GM12878 (cell line): Measurements from ENCODE around the gene PEF1. TPM values are rescaled to one million over a fixed set of nuclear protein-coding genes. Genes with fewer than 3 reads are reported as not detected.

Experiments
- ATAC-seq: fragments of 200-7000 bp; cut with Tn5 transposase; 3 replicates; pipeline ENCODE4 v1.9.1; 2020; ENCODE audit warnings: mild to moderate bottlenecking, moderate library complexity
- BruUV-seq: library from RNA; stranded (reverse); fragments of 400-500 nt; replicated peaks from 2 replicates; lab custom pipeline; 2021; lab: Mats Ljungman, UMichigan
- CTCF ChIA-PET: fragments of 300-600 bp; sonication (Branson Sonifier 250); formaldehyde crosslinking; extraction: SDS; loops from one replicate; lab custom pipeline; 2021; ENCODE audit warnings: inconsistent platforms; lab: Yijun Ruan, JAX
- POLR2A ChIA-PET: fragments of 350-600 bp; formaldehyde crosslinking; extraction: SDS; loops from one replicate; lab custom pipeline; 2021; ENCODE audit warnings: inconsistent platforms; lab: Charles Lee
- RAD21 ChIA-PET: fragments of 300-600 bp; sonication (Branson Sonifier 250); formaldehyde crosslinking; loops from one replicate; lab custom pipeline; 2023; ENCODE audit warnings: antibody characterized with exemption; ENCODE audit not compliant: unreplicated experiment; lab: Charles Lee
- SMC1A ChIA-PET: fragments of 300-600 bp; sonication (Branson Sonifier 250); formaldehyde crosslinking; loops from one replicate; lab custom pipeline; 2023; ENCODE audit not compliant: unreplicated experiment, uncharacterized antibody; lab: Charles Lee
- DNase-seq: peaks from one replicate; pipeline ENCODE4 v3.0.0-alpha.2; 2011; ENCODE audit warnings: low read depth, low spot score
- FAIRE-seq: peaks from 3 replicates; lab custom pipeline; 2011; peaks lifted over from hg19 to GRCh38; lab: Jason Lieb, UNC
- H2AFZ ChIP-seq: 2 replicates; pipeline ENCODE4 v1.6.0; 2011; ENCODE audit warnings: low read depth, low read length, control low read depth; ENCODE audit not compliant: control insufficient read depth
- H3K27ac ChIP-seq: 2 replicates; pipeline ENCODE4 v1.5.1; 2011; ENCODE audit warnings: control low read depth; ENCODE audit not compliant: control insufficient read depth, insufficient read depth
- H3K27me3 ChIP-seq, 2 experiments: replicated peaks in 1 of 2; 2 replicates each; pipeline versions ENCODE4 v1.6.0 to v1.6.1; 2011; ENCODE audit warnings: low read length in 1 of 2; ENCODE audit not compliant: control insufficient read depth in 2 of 2, insufficient read depth in 2 of 2
- H3K36me3 ChIP-seq, 2 experiments: 2 replicates each; pipeline ENCODE4 v1.5.1; 2011; ENCODE audit warnings: low read length in 1 of 2; ENCODE audit not compliant: control insufficient read depth in 2 of 2, insufficient read depth in 2 of 2
- H3K4me1 ChIP-seq: 2 replicates; pipeline ENCODE4 v1.6.1; 2011; ENCODE audit warnings: mild to moderate bottlenecking, low read length, moderate library complexity, mixed read lengths; ENCODE audit not compliant: control insufficient read depth, insufficient read depth
- H3K4me2 ChIP-seq: 2 replicates; pipeline ENCODE4 v1.6.0; 2011; ENCODE audit warnings: control low read depth; ENCODE audit not compliant: control insufficient read depth, insufficient read depth
- H3K4me3 ChIP-seq: fragments of 200-600 bp; sonication (generic); 2 replicates; pipeline ENCODE4 v1.5.1; 2016
- H3K79me2 ChIP-seq: 2 replicates; pipeline ENCODE4 v1.6.0; 2011; ENCODE audit warnings: low read length; ENCODE audit not compliant: control insufficient read depth, insufficient read depth
- H3K9ac ChIP-seq: 2 replicates; pipeline ENCODE4 v1.8.0; 2011; ENCODE audit warnings: low read length, control low read depth, mixed read lengths; ENCODE audit not compliant: control insufficient read depth, insufficient read depth
- H3K9me3 ChIP-seq: replicated peaks from 3 replicates; pipeline ENCODE4 v1.5.1; 2011; ENCODE audit warnings: mild to moderate bottlenecking, low read length; ENCODE audit not compliant: control insufficient read depth, insufficient read depth
- H4K20me1 ChIP-seq: 2 replicates; pipeline ENCODE4 v1.6.0; 2011; ENCODE audit not compliant: control insufficient read depth, insufficient read depth
- BMI1 ChIP-seq: fragments of 450-650 bp; IDR thresholded peaks from 2 replicates; pipeline ENCODE4 v1.6.1; 2016; ENCODE audit warnings: mild to moderate bottlenecking, moderate library complexity, borderline replicate concordance
- CREM ChIP-seq: IDR thresholded peaks from 2 replicates; pipeline ENCODE4 v1.6.1; 2014; ENCODE audit warnings: antibody characterized with exemption, low read depth
- EP300 ChIP-seq, 2 experiments: fragments of 150-350 bp in 1 of 2; IDR thresholded peaks; 2 replicates each; pipeline ENCODE4 v1.6.1; 2011 to 2012; ENCODE audit warnings: low read depth in 2 of 2, low read length in 2 of 2, borderline replicate concordance in 1 of 2, improper control_type of control experiment in 1 of 2, inconsistent platforms in 1 of 2; ENCODE audit not compliant: control insufficient read depth in 1 of 2
- TCF12 ChIP-seq: IDR thresholded peaks from 2 replicates; pipeline ENCODE4 v1.6.1; 2011; ENCODE audit warnings: low read depth, mild to moderate bottlenecking, low read length
- ZNF622 ChIP-seq: fragments of 450-650 bp; IDR thresholded peaks from 2 replicates; pipeline ENCODE4 v1.6.1; 2017; ENCODE audit warnings: mild to moderate bottlenecking, inconsistent platforms
- WGBS: methylation state at CpG from one replicate; pipeline ENCODE4 v1.1.6; 2016; ENCODE audit warnings: low lambda C conversion rate; ENCODE audit not compliant: insufficient replicate concordance, insufficient coverage; ENCODE audit errors: missing lambda C conversion rate; 5-methylcytosine and 5-hydroxymethylcytosine counted together
- in situ Hi-C: fragments of 300-500 bp; cut with MboI; formaldehyde crosslinking; loops from 9 replicates; pipeline ENCODE4 v1.14.3; 2018; ENCODE audit warnings: mixed read lengths
- intact Hi-C: fragments of 100-400 bp; cut with micrococcal nuclease; formaldehyde crosslinking; loops from one replicate; pipeline ENCODE4 v1.14.2; 2022; ENCODE audit not compliant: unreplicated experiment
- polyA plus RNA-seq, 11 experiments: library from polyadenylated mRNA; depleted of rRNA in 4 of 11; unstranded in 6 of 11; stranded (reverse) in 5 of 11; fragments of >200 nt; fragmentation: Nextera tagmentation in 4 of 11; fragmentation: Illumina TruSeq in 1 of 11; extraction: Ambion mirVana in 4 of 11; extraction: Trizol in 1 of 11; gene quantifications; 1 replicate in 1 of 11; 2 replicates in 10 of 11; pipeline versions ENCODE4 v1.2.1 to v1.2.3, GENCODE V29; 2011 to 2016; ENCODE audit warnings: inconsistent platforms in 2 of 11, missing spikeins in 2 of 11, low read depth in 1 of 11
- total RNA-seq, 4 experiments: library from RNA; depleted of rRNA in 3 of 4; stranded (reverse); fragments of >200 nt in 3 of 4; fragmentation: Illumina TruSeq in 1 of 4; extraction: Trizol in 1 of 4; gene quantifications; 2 replicates each; pipeline versions ENCODE4 v1.2.1 to v1.2.3, GENCODE V29; 2013 to 2021
- TF ChIP-seq, protein P1 (sequence below): fragments of 450-650 bp; IDR thresholded peaks from 2 replicates; pipeline ENCODE4 v1.6.1; 2017; ENCODE audit warnings: low read depth, mild to moderate bottlenecking, moderate library complexity

The PEF1 gene
- total and polyA plus RNA-seq, 10 of the 15 experiments (the other 5 are each of a cell fraction or from before 2014, with no cell fraction given): 27.1 to 107 (median 79.0) TPM

DNA sequence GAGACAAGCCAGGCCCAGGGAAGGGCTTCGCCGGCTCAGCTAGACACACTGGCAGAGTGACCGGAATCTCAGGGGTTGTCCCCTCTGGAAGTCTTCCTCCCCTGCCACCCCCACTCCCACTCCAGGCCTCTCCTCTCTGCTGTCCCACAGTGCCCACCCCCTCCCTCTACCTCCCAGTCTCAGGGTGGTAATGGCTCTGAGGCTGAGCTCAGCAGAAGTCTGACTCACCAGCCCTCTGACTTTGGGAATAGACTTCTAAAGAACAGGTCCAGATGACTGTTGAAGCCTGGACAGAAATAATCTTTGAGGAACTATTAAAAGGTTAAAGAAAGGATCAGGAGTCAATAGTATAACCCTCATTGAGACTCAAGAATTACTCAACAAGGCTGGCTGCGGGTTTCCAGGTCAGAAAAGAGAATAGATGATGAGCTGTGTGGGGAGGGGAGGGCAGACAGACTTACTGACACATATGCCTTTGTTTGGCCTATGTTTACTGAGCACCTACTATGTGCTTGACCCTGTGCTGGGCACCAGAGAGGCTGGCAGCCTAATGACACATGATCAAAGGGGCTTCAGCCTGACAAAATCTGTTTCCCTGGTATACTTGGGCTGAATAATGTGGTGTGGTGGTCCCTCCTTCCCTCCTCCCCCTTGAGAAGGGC lies 19.0 kb downstream of the PEF1 start:
- POLR2A ChIA-PET: interaction anchor here (0.6 kb wide), 1 partner anchor 96 kb away, joined by 4 read pairs; no protein-coding TSS in a partner anchor
- TF ChIP-seq EP300 (IDR thresholded peaks at IDR 0.05; ENCODE audit: borderline replicate concordance in 1 of 2, control insufficient read depth in 1 of 2, low read depth in 2 of 2, low read length in 2 of 2) (no peak), TCF12 (no peak), ZNF622 (no peak), BMI1 (no peak), CREM (no peak)
- TF ChIP-seq, protein P1, sequence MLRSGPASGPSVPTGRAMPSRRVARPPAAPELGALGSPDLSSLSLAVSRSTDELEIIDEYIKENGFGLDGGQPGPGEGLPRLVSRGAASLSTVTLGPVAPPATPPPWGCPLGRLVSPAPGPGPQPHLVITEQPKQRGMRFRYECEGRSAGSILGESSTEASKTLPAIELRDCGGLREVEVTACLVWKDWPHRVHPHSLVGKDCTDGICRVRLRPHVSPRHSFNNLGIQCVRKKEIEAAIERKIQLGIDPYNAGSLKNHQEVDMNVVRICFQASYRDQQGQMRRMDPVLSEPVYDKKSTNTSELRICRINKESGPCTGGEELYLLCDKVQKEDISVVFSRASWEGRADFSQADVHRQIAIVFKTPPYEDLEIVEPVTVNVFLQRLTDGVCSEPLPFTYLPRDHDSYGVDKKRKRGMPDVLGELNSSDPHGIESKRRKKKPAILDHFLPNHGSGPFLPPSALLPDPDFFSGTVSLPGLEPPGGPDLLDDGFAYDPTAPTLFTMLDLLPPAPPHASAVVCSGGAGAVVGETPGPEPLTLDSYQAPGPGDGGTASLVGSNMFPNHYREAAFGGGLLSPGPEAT: no peak
- RAD21 ChIA-PET: no interaction called here

More for the DNA sequence above, 19.0 kb downstream of the PEF1 start:
- no peaks in the 10 kb centered on the region for H3K79me2 ChIP-seq
- CTCF ChIA-PET: interaction anchor here (1.1 kb wide), 1 partner anchor 163 kb away, joined by 3 read pairs; no protein-coding TSS in a partner anchor
- FAIRE-seq (no peak), ATAC-seq (no peak; the same call in 2 of the 3 replicates), DNase-seq (no peak)
- H3K27ac ChIP-seq: no peak overlapping the region
- peaks cover 21 to 25% of the 10 kb centered on the region in 2 experiments; a peak in 3 of 4 replicates for H3K36me3 ChIP-seq
- in situ Hi-C loops: no loop called here
- SMC1A ChIA-PET: no interaction called here
- whole genome bisulfite sequencing: 100% methylated on average over 4 of the region's 4 CpGs
- H3K9me3 ChIP-seq: no peaks in the 10 kb centered on the region
- intact Hi-C loops: no loop called here
- H3K27me3 ChIP-seq: no peaks in the 10 kb centered on the region
- no peak overlapping the region for H3K4me2 ChIP-seq
- no peaks in the 10 kb centered on the region; the same call in none of the 2 replicates for H3K4me1 ChIP-seq
- H3K4me3 ChIP-seq: no peak overlapping the region
- BruUV-seq: no TSS peak
- H2AFZ ChIP-seq: no peak overlapping the region
- no peaks in the 10 kb centered on the region for H4K20me1 ChIP-seq
- H3K9ac ChIP-seq: no peak overlapping the region
